BLaER1 (cell line): Measurements from ENCODE around the gene NSG1.
"Not testable (repeated sequence)": the region's sequence is repeated elsewhere in the genome, so short reads cannot be mapped to it uniquely, and the experiment has no call there.

ENCODE experiments used
- H3K27ac ChIP-seq: shearing (Covaris generic); formaldehyde crosslinking; 2 replicates; pipeline ENCODE4 v1.8.1; 2022
- H3K27me3 ChIP-seq: shearing (Covaris generic); formaldehyde crosslinking; 2 replicates; pipeline ENCODE4 v1.8.1; 2022
- H3K36me3 ChIP-seq: shearing (Covaris generic); formaldehyde crosslinking; 2 replicates; pipeline ENCODE4 v1.8.1; 2022
- H3K4me1 ChIP-seq: shearing (Covaris generic); formaldehyde crosslinking; 2 replicates; pipeline ENCODE4 v1.8.1; 2022
- H3K4me2 ChIP-seq: shearing (Covaris generic); formaldehyde crosslinking; 2 replicates; pipeline ENCODE4 v1.8.1; 2022
- H3K4me3 ChIP-seq: shearing (Covaris generic); formaldehyde crosslinking; 2 replicates; pipeline ENCODE4 v1.8.1; 2022
- H3K9ac ChIP-seq: shearing (Covaris generic); formaldehyde crosslinking; 2 replicates; pipeline ENCODE4 v1.8.1; 2022
- H3K9me3 ChIP-seq: shearing (Covaris generic); formaldehyde crosslinking; 2 replicates; pipeline ENCODE4 v1.8.1; 2022
- H4K20me1 ChIP-seq: shearing (Covaris generic); formaldehyde crosslinking; 2 replicates; pipeline ENCODE4 v1.8.1; 2022
- Cebpa-rat ChIP-seq: shearing (Covaris generic); IDR thresholded peaks from 2 replicates; pipeline ENCODE4 v1.8.1; 2022

The NSG1 gene

DNA sequence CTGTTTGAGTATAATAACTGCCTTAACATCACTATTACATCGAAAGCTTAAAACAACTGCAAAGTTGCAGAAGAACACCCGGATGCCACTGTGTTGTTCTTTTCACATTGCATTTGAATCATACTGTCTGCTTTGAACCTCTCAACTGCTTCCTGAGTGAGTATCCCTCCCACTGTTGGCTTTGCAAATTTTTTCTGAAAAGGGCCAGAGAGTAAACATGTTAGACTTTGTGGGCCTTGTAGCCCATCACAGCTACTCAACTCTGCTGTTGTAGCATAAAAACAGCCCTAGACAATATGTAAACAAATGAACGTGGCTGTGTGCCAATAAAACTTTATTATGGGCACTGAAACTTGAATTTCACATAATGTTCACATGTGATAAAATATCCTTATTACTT lies 76.1 kb downstream of the NSG1 start:
- no peaks in the 10 kb centered on the region for H3K27me3 ChIP-seq
- H3K36me3 ChIP-seq = peaks cover 62% of the 10 kb centered on the region
- no peak overlapping the region for H3K4me3 ChIP-seq
- no peaks in the 10 kb centered on the region for H3K4me1 ChIP-seq
- no peaks in the 10 kb centered on the region for H4K20me1 ChIP-seq
- H3K4me2 ChIP-seq = no peak overlapping the region
- no peak overlapping the region for H3K27ac ChIP-seq
- no peak overlapping the region for H3K9ac ChIP-seq
- no peak for TF ChIP-seq Cebpa-rat
- peaks cover 22% of the 10 kb centered on the region for H3K9me3 ChIP-seq

DNA sequence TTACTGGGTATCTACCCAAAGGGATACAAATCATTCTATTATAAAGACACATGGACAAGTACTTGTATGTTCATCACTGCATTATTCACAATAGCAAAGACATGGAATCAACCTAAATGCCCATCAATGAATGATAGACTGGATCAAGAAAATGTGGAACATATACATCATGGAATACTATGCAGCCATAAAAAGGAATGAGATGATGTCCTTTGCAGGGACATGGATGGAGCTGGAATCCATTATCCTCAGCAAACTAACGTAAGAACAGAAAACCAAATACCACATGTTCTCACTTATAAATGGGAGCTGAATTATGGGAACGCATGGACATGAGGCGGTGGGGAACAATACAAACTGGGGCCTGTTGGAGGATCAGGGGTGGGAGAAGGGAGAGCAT lies 78.3 kb downstream of the NSG1 start:
- H3K4me1 ChIP-seq, H4K20me1 ChIP-seq, H3K4me3 ChIP-seq, H3K9ac ChIP-seq, H3K27ac ChIP-seq, H3K4me2 ChIP-seq, H3K27me3 ChIP-seq: not testable (repeated sequence)
- Histone ChIP-seq H3K36me3 (peaks cover 66% of the 10 kb centered on the region), H3K9me3 (peaks cover 22% of the 10 kb centered on the region)
